Glutamatergic neuron (in vitro differentiated cells): ENCODE measurements around the gene LAMC2. TPM values are rescaled to one million over a fixed set of nuclear protein-coding genes. Genes with fewer than 3 reads are reported as not detected.

ENCODE experiments used
- DNase-seq: peaks from one replicate; pipeline ENCODE4 v3.0.0; 2022
- H3K27ac Mint-ChIP-seq: one replicate; pipeline ENCODE4 v1.8.0; 2020; ENCODE audit warnings: mild to moderate bottlenecking, mixed read lengths, inconsistent platforms; ENCODE audit not compliant: unreplicated experiment
- H3K27me3 Mint-ChIP-seq: one replicate; pipeline ENCODE4 v1.8.0; 2020; ENCODE audit warnings: mild to moderate bottlenecking, moderate library complexity, mixed read lengths, inconsistent platforms; ENCODE audit not compliant: unreplicated experiment
- H3K36me3 Mint-ChIP-seq: one replicate; pipeline ENCODE4 v1.8.0; 2020; ENCODE audit warnings: mild to moderate bottlenecking, mixed read lengths, inconsistent platforms; ENCODE audit not compliant: unreplicated experiment
- H3K4me1 Mint-ChIP-seq: one replicate; pipeline ENCODE4 v1.8.0; 2020; ENCODE audit warnings: mild to moderate bottlenecking, low read depth, mixed read lengths, inconsistent platforms; ENCODE audit not compliant: unreplicated experiment
- H3K4me3 Mint-ChIP-seq: one replicate; pipeline ENCODE4 v1.8.0; 2020; ENCODE audit warnings: mild to moderate bottlenecking, mixed read lengths, inconsistent platforms; ENCODE audit not compliant: unreplicated experiment
- H3K9me3 Mint-ChIP-seq: one replicate; pipeline ENCODE4 v1.8.0; 2020; ENCODE audit warnings: mild to moderate bottlenecking, moderate library complexity, mixed read lengths, inconsistent platforms; ENCODE audit not compliant: unreplicated experiment
- total RNA-seq: library from RNA; stranded (reverse); fragmentation: NEBNext Ultra II Directional; extraction: Animal tissue kit (Norgen Biotek cat#: 25700); gene quantifications from one replicate; pipeline ENCODE4 v1.2.1, GENCODE V29; 2021; ENCODE audit not compliant: unreplicated experiment
- TF ChIP-seq, protein P1 (sequence below): fragments of 200-600 bp; sonication (generic); IDR thresholded peaks from one replicate; pipeline ENCODE4 v1.5.0; 2021; ENCODE audit not compliant: partially characterized antibody, unreplicated experiment

Gene LAMC2
- total RNA-seq, 1 donor from 2014 or later, result 2.8 TPM

GRCh38 chr1:183161391-183161790 lies 24.7 kb upstream of the LAMC2 start:
- DNase-seq, result no peak
- TF ChIP-seq, protein P1, sequence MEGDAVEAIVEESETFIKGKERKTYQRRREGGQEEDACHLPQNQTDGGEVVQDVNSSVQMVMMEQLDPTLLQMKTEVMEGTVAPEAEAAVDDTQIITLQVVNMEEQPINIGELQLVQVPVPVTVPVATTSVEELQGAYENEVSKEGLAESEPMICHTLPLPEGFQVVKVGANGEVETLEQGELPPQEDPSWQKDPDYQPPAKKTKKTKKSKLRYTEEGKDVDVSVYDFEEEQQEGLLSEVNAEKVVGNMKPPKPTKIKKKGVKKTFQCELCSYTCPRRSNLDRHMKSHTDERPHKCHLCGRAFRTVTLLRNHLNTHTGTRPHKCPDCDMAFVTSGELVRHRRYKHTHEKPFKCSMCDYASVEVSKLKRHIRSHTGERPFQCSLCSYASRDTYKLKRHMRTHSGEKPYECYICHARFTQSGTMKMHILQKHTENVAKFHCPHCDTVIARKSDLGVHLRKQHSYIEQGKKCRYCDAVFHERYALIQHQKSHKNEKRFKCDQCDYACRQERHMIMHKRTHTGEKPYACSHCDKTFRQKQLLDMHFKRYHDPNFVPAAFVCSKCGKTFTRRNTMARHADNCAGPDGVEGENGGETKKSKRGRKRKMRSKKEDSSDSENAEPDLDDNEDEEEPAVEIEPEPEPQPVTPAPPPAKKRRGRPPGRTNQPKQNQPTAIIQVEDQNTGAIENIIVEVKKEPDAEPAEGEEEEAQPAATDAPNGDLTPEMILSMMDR, result no peak
- no peak overlapping the region for H3K4me3 Mint-ChIP-seq
- H3K9me3 Mint-ChIP-seq, result no peaks in the 10 kb centered on the region
- H3K27ac Mint-ChIP-seq, result no peak overlapping the region
- H3K36me3 Mint-ChIP-seq, result no peaks in the 10 kb centered on the region
- no peaks in the 10 kb centered on the region for H3K27me3 Mint-ChIP-seq
- H3K4me1 Mint-ChIP-seq, result no peaks in the 10 kb centered on the region

GRCh38 chr1:183163316-183163715 lies 22.7 kb upstream of the LAMC2 start:
- Mint-ChIP-seq H3K27ac (no peak overlapping the region), H3K4me3 (no peak overlapping the region), H3K9me3 (no peaks in the 10 kb centered on the region), H3K27me3 (no peaks in the 10 kb centered on the region), H3K4me1 (peaks cover under 1% of the 10 kb centered on the region), H3K36me3 (no peaks in the 10 kb centered on the region)
- no peak for DNase-seq
- TF ChIP-seq, protein P1, result no peak

- TF ChIP-seq, protein P1, result no peak
- H3K4me1 Mint-ChIP-seq, result peaks cover 3% of the 10 kb centered on the region
- H3K9me3 Mint-ChIP-seq, result no peaks in the 10 kb centered on the region
- H3K27me3 Mint-ChIP-seq, result no peaks in the 10 kb centered on the region
- H3K36me3 Mint-ChIP-seq, result no peaks in the 10 kb centered on the region
- H3K4me3 Mint-ChIP-seq, result no peak overlapping the region
- no peak overlapping the region for H3K27ac Mint-ChIP-seq
- DNase-seq, result no peak
These were observed 21.7 kb upstream of the LAMC2 start for GRCh38 chr1:183164340-183164739.

- no peak for DNase-seq
- H3K36me3 Mint-ChIP-seq, result no peaks in the 10 kb centered on the region
- no peak overlapping the region for H3K4me3 Mint-ChIP-seq
- TF ChIP-seq, protein P1, result no peak
- no peak overlapping the region for H3K27ac Mint-ChIP-seq
- no peaks in the 10 kb centered on the region for H3K27me3 Mint-ChIP-seq
- H3K4me1 Mint-ChIP-seq, result peaks cover 3% of the 10 kb centered on the region
- no peaks in the 10 kb centered on the region for H3K9me3 Mint-ChIP-seq
These were observed 21.1 kb upstream of the LAMC2 start for GRCh38 chr1:183164963-183165362.

GRCh38 chr1:183165456-183165855 lies 20.6 kb upstream of the LAMC2 start:
- Mint-ChIP-seq H3K36me3 (no peaks in the 10 kb centered on the region), H3K9me3 (no peaks in the 10 kb centered on the region), H3K27me3 (no peaks in the 10 kb centered on the region), H3K27ac (no peak overlapping the region), H3K4me1 (peaks cover 3% of the 10 kb centered on the region), H3K4me3 (no peak overlapping the region)
- no peak for DNase-seq
- TF ChIP-seq, protein P1, result no peak
